ENCODE data around the gene PTPRH. TPM values are rescaled to one million over a fixed set of nuclear protein-coding genes. Genes with fewer than 3 reads are reported as not detected.
A peak's percentile ranks its signal among the peaks of the same experiment; 100 is the strongest.
"Not testable (repeated sequence)": the region's sequence is repeated elsewhere in the genome, so short reads cannot be mapped to it uniquely, and the experiment has no call there.

PTPRH gene
- total RNA-seq, 1 experiment from 2014 or later = 38.1 TPM

DNA sequence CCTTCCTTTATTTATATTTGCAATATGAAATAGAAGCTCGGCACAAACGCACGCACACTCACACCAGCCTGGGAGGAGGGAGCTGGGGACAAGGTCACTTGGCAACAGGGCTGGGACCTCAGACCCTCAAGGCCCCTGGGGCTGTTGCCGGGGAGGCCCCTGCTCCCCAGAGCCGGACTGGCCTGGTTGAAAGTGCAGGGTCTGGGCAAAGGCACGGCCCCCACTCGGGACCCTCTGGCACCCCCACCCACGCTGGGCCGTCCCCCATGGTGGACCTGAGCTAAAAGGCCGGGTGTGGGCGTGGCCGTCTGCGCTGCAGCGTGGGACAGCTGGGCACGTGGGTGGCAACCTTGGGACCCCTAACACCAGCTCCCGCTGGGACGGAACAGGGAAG lies 20.5 kb upstream of the PTPRH start:
- DNase-seq (ENCODE audit: low read depth, low spot score) = no peak
- in situ Hi-C loops (cut with HindIII; ENCODE audit: low pct_unique_long_range_greater_than_20kb, low sequenced_read_pairs) = no loop called here

DNA sequence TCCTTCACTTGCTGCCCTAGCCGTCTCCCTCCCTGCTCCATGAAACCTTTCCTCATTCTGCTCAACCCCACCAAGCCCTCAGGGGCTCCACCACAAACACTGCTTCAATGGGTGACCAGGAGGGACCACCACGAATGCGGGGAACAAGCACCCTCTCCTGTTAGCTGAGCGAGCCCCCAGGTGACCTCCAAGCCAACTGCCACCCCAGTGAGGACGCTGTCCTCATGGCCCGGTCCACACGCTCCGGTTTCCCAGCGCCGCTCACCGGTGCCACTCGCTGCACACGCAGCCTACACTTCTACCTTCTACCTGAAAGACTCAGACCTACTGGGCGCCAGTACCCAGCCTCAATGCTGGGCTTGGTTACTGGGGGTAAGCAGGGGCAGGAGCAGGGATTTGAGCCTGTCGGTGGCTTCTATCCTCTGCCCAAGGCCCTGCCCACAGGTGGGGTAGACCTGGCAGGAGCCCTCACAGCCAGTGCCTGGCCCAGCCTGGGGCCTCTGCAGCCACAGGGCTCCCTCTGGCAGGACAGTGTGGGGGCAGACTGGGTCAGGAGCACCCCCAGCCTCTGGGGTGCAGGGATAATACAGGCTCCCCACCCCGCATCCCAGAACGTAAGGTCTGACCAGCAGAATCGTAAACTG lies 20.0 kb upstream of the PTPRH start:
- in situ Hi-C loops (cut with HindIII; ENCODE audit: low pct_unique_long_range_greater_than_20kb, low sequenced_read_pairs) = no loop called here
- DNase-seq (ENCODE audit: low read depth, low spot score) = no peak

DNA sequence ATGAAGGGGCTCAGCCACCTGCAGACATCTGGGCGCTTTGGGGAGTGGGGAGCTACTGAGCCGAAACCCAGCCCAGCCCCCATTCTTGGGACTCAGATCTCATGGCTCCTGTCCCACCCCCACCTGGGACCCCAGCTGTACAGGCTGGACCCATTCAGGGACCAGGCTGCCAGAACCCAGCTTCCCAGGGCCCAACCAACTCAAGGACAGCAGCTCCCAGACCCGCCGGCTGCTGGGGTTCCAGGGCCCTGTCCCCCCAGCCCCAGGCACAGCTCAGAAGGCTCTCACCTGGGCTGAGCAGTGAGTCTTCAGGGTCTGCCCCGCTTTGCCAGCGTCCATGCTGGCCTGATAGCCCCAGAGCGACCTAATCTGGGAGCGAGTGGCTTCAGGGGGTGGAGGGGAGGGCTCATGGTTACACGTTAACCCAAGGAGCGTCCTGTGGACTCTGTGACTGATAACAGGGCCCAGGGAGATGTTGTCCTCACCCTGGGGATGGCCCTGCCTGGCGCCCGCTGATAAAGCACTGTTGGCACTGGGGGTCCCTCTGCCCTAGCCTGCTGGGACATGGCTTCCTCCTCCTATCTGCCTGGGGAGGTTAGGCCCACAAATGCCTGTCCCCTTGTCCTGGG lies 19.2 kb upstream of the PTPRH start, which contains the start of gene TMEM86B:
Gene TMEM86B (minus strand): TSS at position 361 of the 629 bp plus-strand sequence. CDS start 22 bp downstream, at position 339.
- in situ Hi-C loops (cut with HindIII; ENCODE audit: low pct_unique_long_range_greater_than_20kb, low sequenced_read_pairs) = no loop called here
- DNase-seq (ENCODE audit: low read depth, low spot score) = no peak

DNA sequence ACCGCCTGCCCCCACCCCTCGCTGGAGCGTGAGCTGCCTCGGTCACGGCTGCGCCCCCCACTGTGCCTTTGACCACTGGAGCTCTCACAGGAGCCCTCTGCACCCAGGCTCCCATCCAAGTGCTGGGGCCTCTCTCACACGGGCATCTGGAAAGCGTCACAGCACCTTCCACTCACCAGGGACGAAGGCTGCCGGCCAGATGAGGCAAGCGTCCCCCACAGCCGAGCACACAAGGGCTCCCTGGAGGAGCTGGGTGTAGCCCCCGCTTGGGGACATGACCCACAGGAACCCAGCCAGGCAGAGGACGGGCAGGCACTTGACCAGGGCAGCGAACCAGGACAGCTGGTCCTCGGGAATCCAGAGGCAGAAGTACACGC lies 18.7 kb upstream of the PTPRH start:
- no peak for DNase-seq (ENCODE audit: low read depth, low spot score)
- in situ Hi-C loops (cut with HindIII; ENCODE audit: low pct_unique_long_range_greater_than_20kb, low sequenced_read_pairs) = no loop called here

DNA sequence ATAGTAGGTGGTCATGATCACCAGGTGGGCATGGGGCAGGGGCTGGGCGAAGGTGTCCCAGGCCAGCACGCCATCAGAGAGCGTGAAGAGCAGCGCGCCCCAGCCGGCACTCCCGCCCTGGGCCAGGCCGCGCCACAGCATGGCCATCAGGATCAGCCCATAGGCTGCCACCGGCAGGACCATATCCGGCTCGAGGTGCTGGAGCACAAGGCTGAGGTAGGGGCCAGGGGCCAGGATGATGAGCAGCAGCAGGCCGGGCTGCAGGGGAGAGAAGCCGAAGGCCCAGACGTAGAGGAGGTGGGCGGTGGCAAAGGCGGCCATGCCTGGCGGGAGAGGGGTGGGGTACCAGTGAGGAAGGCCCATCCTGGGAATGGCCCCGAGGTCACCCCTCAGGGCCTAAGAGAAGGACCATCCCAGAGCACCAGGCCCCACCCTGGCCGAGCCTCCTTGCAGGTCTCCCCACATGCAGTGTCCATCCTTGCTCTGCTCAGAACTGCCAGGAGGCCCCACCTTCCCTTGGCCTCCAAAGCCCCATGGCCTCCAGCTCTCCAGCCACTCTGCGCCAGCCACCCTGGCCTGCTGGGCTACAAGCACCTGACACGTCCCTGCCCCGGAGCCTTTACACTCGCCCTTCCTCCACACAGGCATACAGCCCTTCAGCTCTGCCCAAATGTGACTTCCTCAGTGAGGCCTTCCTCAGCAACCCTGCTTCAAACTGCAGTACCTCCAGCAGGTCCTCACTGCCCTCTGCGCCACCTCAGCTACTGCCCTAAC lies 18.1 kb upstream of the PTPRH start:
- DNase-seq (ENCODE audit: low read depth, low spot score) = no peak
- in situ Hi-C loops (cut with HindIII; ENCODE audit: low pct_unique_long_range_greater_than_20kb, low sequenced_read_pairs) = no loop called here

DNA sequence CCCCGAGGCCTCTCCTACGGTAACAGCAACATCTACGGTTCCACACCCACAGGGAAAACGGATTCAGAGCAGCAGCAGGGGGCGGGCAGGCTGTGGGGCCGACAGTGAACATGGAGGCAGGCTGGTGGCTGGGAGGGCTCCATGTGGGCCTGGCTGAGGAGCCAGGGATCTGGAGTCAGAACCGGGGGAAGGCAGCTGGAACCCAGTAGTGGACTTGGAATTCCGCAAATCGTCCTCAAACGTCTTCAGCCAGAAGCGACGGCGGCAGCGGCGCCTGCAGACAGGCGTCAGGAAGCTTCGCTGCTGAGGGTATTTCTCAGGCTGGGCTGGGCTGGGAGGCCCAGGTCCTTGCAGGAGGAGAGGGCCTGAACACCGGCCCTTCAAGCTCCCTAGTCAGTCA lies 17.5 kb upstream of the PTPRH start:
- no peak for DNase-seq (ENCODE audit: low read depth, low spot score)
- in situ Hi-C loops (cut with HindIII; ENCODE audit: low pct_unique_long_range_greater_than_20kb, low sequenced_read_pairs) = no loop called here

DNA sequence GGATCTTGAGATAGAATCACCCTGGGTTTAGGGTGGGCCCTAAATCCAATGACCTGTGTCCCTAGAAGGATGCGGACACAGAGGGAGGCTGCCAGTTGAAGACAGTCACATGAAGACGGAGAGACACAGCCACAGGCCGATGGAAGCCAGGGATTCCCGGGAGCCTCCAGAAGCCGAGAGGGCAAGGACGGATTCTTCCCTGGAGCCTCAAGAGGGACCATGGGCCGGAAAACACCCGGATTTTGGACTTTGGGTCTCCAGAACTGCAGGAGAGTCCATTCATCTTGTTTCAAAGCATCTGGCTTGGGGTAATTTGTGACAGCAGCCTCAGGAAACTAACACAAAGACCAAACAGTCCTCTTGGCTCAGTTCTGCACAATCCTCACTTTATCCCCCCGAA lies 17.0 kb upstream of the PTPRH start:
- in situ Hi-C loops (cut with HindIII; ENCODE audit: low pct_unique_long_range_greater_than_20kb, low sequenced_read_pairs) = no loop called here
- DNase-seq (ENCODE audit: low read depth, low spot score) = no peak

DNA sequence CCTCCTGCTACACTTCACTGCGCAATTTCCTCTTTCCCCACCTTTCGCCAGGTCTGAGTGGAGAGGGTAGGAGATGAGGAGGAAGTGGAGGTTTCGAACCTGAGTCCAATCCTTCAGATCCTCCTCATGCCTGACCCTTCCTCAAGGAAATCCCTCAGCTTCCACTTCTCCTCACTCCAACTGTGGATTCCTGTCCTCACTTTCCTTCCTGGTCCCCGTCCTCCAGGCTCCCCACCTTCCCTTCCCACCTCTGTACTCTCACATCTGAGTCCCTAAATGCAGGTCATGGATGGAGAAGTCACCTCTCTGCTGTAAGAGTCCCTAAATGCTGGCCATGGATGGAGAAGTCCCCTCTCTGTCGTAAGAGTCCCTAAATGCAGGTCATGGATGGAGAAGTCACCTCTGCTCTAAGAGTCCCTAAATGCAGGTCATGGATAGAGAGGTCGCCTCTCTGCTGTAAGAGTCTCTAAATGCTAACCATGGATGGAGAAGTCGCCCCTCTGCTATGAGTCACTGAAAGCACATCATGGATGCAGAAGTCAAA lies 16.2 kb upstream of the PTPRH start:
- no peak for DNase-seq (ENCODE audit: low read depth, low spot score)
- in situ Hi-C loops (cut with HindIII; ENCODE audit: low pct_unique_long_range_greater_than_20kb, low sequenced_read_pairs) = no loop called here

DNA sequence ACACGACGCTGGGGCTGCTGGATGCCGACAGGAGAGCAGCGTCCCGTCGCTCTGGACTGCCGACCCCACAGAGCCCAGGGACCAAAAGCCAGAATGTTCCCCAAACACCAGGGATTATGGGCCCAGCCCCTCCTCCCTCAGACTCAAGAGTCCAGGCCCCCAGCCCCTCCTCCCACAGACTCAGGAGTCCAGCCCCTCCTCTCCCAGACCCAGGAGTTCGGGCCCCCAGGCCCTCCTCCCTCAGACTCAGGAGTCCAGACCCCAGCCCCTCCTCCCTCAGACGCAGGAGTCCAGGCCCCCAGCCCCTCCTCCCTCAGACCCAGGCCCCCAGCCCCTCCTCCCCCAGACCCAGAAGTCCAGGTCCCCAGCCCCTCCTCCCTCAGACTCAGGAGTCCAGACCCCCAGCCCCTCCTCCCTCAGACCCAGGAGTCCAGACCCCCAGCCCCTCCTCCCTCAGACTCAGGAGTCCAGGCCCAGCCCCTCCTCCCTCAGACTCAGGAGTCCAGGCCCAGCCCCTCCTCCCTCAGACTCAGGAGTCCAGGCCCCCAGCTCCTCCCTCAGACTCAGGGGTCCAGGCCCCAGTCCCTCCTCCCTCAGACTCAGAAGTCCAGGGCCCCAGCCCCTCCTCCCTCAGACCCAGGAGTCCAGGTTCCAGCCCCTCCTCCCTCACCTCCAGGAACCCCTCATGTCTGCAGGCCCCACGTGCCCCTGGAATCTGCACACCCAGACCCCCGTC lies 15.5 kb upstream of the PTPRH start:
- DNase-seq (ENCODE audit: low read depth, low spot score); in situ Hi-C loops (cut with HindIII; ENCODE audit: low pct_unique_long_range_greater_than_20kb, low sequenced_read_pairs): not testable (repeated sequence)

DNA sequence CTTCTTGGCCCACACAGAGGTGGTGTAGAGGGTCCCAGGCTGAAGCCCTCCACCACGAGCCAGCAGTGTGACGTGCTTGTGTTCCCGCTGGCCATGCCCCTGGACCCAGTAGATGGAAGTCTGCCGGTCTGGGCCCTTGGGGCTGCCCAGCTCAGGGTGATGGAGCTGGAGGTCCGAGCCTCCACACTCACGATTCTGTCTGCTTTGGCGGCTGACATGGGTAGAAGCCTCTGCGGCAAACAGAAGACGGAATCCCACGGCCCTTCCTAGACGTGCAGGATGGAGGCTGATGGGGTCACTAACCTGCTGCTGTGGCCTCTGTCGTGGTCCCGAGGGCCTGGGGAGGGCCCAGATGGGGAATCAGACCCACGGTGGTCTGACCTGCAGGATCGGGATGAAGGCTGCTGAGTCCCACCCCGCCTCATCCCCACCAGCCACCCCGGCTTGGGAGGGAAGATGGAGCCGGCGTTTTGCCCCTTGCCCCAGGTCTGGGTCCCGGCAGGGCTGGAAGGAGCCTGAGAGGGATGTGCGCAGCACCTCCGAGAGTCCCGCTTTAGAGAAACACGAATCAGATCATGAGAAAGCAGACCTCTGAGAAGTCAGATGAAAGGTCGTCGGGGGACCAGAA lies 14.9 kb upstream of the PTPRH start:
- in situ Hi-C loops (cut with HindIII; ENCODE audit: low pct_unique_long_range_greater_than_20kb, low sequenced_read_pairs) = no loop called here
- no peak for DNase-seq (ENCODE audit: low read depth, low spot score)

DNA sequence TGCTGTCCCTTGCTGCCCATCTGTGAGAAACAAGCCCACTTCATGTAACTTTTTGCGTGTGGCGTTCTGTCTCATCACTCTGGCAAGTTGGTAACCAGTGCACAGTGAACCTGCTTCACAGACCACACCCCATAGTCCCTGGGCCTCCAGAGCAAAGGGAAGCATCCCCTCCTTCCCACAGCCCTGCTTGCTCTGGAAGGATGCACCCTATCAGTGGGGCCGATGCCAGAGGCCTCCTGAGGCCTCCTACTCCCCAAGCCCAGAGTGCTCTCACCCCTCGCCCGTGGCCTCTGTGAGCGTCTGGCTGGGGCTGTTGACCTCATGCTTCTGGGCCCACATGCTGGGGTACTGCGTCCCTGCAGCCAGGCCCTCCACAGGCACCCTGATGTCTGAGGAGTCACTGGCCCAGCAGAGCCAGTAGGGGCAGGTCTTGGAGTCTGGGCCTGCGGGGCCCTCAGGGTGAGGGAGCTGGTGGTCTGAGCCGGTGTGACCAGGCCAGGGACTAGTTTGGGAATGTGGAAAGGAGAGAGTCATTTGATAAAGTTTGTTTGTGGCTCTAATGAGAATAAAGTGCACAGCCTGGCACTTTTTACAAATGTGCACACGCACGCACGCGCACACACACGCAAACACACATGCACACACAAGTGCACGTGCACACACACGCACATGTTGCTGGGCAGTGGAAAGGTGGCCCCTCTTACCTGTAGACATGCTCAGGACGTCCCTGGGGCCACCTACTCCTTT lies 14.2 kb upstream of the PTPRH start:
- in situ Hi-C loops (cut with HindIII; ENCODE audit: low pct_unique_long_range_greater_than_20kb, low sequenced_read_pairs) = no loop called here
- no peak for DNase-seq (ENCODE audit: low read depth, low spot score)

DNA sequence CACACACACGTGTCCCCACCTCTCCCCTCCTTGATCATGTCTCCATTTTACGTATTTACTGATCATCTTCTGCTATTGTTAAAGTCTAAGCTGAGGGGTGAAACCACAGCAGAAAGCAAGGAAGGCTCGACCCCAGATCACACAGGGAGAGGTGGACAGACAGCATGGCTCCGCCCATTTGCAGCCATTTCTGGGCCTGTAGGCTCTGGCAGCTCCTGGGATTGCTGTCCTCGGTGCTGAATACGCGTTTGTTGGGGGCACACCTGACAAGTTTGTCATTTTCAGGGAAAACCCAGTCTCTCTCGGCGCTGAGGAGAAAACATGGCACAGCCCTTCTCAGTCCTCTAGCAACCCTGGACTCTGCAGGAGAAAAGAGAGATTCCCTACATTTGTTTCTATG lies 11.2 kb upstream of the PTPRH start:
- in situ Hi-C loops (cut with HindIII; ENCODE audit: low pct_unique_long_range_greater_than_20kb, low sequenced_read_pairs) = no loop called here
- DNase-seq (ENCODE audit: low read depth, low spot score) = no peak

DNA sequence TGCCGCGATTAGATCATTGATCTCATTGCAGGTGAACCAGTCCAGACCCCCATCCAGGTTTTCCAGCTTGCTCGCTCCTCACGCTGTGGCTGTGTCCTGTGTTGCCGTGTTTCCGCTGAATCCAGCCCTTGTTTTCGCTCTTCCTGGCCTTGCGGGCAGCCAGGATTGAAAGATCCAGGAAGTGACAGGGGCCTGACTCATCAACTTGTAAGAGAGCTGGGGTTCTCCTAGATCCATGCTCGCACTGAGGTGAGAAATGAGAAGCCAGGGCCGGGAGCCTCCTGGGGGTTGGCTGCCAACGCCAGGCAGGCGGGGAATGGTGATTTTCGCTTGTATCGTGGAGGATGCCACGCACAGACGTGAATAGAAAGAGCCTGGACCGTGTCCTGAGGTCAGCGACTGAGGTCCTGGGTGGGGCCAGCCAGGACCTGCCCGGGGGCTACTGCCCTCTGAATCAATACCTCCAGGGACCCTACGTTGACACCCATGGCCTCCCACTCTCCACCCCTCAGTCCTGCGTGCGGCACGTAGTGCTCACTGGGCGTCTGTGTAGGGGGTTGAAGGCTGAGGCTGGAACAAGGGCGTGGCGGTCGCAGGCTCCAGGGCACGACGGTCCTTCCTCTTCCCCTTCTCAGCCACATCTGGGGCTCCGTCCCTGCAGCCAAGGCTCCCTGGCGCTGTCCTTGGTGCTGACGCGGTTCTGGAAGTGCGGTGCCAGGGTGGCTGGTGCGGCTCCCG lies 7.3 kb upstream of the PTPRH start:
- peak; percentile 98 for DNase-seq (ENCODE audit: low read depth, low spot score)
- in situ Hi-C loops (cut with HindIII; ENCODE audit: low pct_unique_long_range_greater_than_20kb, low sequenced_read_pairs) = no loop called here

DNA sequence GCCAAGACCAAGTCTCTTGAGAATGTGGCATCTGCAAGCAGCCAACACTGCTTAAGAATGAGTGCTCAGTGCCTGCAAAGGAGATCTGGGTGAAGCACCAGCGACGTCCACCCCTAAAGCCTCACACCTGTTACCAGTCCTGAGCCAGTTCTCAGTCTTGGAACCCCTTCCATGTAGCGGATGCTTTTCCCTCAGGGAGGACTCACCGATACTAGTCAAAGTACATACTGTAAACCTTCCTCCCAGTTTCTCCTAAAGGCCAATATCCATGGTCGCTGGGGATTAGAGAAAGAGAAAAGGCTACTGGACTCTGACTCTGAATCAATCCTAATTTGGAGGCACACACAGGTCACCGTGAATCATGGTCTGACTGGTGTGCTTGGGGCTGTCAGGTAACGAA lies 4.2 kb upstream of the PTPRH start:
- in situ Hi-C loops (cut with HindIII; ENCODE audit: low pct_unique_long_range_greater_than_20kb, low sequenced_read_pairs) = no loop called here
- DNase-seq (ENCODE audit: low read depth, low spot score) = no peak

DNA sequence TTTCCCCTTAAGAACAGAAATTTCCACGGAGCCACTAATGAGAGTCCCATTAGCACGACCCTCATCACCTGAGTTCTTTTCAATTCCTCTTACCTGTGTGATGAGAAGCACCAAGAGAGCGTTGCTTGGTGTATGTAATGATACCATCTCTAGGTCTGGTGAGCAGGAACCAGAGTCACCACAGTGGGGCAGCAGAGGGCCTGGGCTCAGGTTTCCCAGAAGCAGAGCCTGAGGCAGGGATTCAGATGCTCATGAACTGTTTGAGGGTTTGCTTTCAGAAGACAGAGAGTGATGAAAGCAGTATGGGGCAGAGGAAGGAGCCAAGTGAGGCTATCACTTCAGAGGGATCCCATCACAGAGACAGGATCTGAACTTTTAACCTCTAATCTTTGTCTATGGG lies 3.1 kb upstream of the PTPRH start:
- peak; percentile 74 for DNase-seq (ENCODE audit: low read depth, low spot score)

DNA sequence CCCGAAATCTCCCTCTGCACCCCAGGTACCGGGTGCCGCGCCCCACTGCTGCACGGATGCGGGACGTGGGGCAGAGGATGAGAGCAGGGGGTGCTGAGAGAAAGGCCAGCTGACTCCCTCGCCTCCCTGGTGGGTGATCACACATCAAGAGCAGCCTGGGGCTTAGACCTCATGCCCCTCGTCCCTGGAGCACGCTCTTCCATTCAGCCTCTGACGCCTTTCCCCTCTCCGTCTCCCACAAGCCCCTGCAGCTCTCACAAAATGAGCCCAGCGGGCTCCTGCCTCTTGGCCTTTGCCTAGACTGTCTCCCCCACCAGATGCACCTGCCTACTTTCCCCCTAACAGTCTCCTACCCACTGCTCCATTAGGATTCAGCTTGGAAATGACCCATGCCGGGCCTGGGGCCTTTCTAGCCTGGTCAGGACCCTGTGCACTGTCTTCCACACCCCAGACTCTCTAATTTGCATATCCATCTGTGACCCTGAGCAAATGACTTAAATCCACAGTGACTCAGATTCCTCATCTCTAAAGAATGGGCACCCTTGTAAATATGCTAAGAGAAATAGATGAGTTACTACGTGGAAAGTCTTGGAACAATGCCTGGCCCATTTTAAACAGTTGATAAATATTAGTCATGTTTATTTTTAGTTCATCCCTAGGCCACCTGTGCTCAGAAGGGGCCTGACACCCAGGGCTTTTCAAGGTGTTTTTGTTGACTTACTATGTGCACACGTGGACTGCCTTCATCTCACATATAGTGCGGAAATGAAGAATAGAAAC lies 582 bp upstream of the PTPRH start:
- in situ Hi-C loops (cut with HindIII; ENCODE audit: low pct_unique_long_range_greater_than_20kb, low sequenced_read_pairs) = no loop called here
- DNase-seq (ENCODE audit: low read depth, low spot score) = no peak

More for the DNA sequence above, 3.1 kb upstream of the PTPRH start:
- in situ Hi-C loops (cut with HindIII; ENCODE audit: low pct_unique_long_range_greater_than_20kb, low sequenced_read_pairs) = no loop called here

All from SK-MEL-5 (cell line).